Measurements from ENCODE around the gene CYP39A1.
A peak's percentile ranks its signal among the peaks of the same experiment; 100 is the strongest.

Gene CYP39A1, protein sequence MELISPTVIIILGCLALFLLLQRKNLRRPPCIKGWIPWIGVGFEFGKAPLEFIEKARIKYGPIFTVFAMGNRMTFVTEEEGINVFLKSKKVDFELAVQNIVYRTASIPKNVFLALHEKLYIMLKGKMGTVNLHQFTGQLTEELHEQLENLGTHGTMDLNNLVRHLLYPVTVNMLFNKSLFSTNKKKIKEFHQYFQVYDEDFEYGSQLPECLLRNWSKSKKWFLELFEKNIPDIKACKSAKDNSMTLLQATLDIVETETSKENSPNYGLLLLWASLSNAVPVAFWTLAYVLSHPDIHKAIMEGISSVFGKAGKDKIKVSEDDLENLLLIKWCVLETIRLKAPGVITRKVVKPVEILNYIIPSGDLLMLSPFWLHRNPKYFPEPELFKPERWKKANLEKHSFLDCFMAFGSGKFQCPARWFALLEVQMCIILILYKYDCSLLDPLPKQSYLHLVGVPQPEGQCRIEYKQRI

GRCh38 chr6:46652603-46653438 is at the start of gene CYP39A1, which contains the start of gene SLC25A27:
Gene CYP39A1 (minus strand): TSS chr6:46652818. CDS start chr6:46652582, 236 bp downstream.
Gene SLC25A27 (plus strand): TSS chr6:46652975. CDS start chr6:46653193, 218 bp downstream.
- DNase-seq = peak; percentile 85

- no peak for DNase-seq
Observed at GRCh38 chr6:46699970-46700369, 47.4 kb upstream of the CYP39A1 start.

DNA sequence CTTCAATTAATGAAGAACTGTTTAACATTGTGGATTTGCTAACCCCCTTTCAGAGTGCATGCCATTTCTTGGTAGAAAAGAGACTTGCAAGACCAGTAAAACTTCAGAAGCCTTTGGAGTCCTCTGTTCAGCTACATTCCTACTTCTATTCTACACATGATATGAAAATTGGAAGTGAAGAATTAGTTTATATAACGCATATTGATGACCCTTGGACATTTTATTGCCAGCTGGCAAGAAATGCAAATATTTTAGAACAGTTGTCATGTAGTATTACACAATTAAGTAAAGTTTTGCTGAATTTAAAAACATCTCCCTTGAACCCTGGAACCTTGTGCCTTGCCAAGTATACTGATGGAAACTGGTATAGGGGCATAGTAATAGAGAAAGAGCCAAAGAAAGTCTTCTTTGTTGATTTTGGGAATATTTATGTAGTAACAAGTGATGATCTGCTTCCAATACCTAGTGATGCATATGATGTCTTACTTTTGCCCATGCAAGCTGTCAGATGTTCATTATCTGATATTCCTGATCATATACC is 38.4 kb upstream of the CYP39A1 start:
- no peak for DNase-seq

DNA sequence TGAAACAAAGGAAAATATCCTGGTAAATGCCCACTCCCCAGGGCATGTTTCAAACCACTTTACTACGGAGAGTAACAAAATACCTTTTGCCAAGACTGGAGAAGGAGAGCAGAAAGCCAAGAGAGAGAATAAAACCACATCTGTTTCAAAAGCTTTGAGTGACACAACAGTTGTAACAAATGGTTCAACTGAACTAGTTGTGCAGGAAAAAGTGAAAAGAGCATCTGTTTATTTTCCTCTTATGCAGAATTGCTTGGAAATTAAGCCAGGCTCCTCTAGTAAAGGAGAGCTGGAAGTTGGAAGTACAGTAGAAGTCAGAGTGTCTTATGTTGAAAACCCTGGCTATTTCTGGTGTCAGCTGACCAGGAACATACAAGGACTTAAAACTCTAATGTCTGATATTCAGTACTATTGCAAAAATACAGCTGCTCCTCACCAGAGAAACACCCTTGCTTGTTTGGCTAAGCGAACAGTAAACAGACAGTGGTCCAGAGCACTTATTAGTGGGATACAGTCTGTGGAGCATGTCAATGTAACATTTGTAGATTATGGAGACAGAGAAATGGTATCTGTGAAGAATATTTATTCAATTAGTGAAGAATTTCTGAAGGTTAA is 37.6 kb upstream of the CYP39A1 start:
- no peak for DNase-seq

DNA sequence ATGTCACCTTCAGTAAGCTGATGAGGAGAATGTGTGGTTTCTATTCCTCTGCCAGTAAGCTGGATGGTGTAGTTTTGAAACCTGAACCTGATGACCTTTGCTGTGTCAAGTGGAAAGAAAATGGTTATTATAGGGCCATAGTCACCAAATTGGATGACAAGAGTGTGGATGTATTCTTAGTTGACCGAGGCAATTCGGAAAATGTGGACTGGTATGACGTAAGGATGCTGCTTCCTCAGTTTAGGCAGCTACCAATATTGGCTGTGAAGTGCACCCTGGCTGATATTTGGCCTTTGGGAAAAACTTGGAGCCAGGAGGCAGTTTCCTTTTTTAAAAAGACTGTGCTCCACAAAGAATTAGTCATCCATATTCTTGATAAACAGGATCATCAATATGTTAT is 37.0 kb upstream of the CYP39A1 start:
- DNase-seq = no peak

- DNase-seq = no peak
Observed at GRCh38 chr6:46688966-46689335, 36.3 kb upstream of the CYP39A1 start.

DNA sequence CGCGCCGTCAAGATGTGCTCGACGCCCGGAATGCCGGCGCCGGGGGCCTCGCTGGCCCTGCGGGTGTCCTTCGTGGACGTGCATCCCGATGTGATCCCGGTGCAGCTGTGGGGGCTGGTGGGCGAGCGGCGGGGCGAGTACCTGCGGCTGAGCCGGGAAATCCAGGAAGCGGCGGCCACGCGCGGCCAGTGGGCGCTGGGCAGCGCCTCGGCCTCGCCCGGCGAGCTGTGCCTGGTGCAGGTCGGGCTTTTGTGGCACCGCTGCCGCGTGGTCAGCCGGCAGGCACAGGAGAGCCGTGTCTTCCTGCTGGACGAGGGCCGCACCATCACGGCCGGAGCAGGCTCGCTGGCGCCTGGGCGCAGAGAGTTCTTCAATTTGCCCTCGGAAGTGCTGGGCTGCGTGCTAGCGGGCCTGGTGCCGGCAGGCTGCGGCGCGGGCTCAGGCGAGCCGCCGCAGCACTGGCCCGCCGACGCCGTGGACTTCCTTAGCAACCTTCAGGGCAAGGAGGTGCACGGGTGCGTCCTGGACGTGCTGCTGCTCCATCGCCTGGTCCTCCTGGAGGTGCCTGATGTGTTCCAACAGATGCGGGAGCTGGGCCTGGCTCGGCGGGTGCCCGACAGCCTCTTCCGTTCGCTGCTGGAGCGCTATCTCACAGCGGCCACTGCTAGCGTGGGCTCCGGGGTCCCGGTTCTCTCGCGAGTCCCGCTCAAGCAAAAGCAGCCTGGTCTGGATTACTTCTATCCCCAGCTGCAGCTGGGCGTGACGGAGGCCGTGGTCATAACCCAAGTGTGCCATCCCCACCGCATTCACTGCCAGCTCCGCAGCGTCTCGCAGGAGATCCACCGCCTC is 35.7 kb upstream of the CYP39A1 start:
- no peak for DNase-seq

- no peak for DNase-seq
Observed at GRCh38 chr6:46687619-46688097, 35.0 kb upstream of the CYP39A1 start, which contains the start of gene TDRD6. Gene TDRD6 (plus strand): TSS chr6:46687885. CDS start chr6:46688129, 244 bp downstream.

- DNase-seq = no peak
Observed at GRCh38 chr6:46684771-46685170, 32.2 kb upstream of the CYP39A1 start.

DNA sequence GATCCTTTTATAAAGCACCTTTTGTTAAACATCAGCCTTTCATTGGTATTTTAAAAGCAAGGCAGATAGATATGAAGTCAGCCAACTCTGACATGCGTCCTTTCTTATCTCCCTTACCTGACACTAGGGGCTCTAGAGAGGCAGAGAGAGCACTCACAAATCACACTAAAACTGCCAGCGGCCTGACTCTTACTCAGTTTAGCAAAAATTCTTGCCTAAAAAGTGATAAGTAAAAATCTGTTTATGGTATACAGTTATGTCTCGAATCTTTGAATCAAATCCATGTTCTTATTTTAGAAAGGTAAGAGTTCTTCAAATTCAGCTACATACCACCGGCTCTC is 24.7 kb upstream of the CYP39A1 start:
- no peak for DNase-seq

DNA sequence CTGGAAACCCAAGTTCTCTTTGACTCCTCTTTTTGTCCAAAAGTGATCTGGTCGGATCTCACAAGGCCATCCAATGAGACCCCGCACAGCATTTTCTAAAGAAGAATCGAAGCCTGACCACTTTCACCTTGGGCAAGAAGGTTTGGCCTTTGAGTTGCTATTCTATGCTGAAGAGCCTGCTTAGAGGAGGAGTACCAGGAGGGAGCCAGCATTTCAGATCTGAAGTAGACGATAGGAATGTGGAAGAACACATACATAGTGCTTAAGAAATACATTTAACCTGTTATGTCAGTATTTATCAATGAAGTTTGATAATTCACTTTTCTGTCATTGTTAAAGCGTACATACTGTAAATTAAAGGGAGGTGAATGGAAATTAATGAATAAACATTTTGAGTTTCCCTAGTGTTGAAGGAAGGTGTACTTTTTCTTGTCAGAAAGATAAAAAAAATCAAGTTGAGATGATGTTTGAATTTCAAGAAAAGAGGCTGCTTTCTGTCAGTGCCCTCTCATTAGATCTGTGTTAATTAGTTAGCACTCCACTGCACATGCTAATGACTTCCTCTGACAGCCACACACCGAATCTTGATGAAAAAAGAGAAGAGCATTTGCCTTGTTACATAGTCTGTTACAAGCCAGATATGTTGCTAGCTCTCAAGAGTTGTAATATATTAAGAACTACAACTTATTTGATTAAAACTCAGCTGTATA is 24.1 kb upstream of the CYP39A1 start:
- DNase-seq = no peak

DNA sequence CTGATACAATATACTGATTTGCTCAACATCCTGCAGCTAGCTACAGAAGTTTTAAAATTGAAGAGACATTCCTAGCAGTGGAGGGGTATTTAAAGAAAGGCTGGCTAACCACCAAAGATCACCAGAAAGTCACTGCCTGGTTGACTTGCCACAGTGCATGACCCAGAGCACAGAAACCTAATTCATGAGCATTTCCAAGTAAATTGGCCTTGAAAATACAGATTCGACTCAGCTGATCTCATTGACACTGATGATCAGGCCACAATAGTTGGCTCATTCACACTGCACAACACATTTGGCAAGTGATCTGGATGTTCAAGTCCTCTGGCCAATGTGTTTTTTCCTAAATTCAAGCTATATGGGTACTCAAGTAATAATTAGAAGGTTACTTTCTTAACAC is 21.8 kb upstream of the CYP39A1 start:
- DNase-seq = no peak

GRCh38 chr6:46667377-46667776 is 14.8 kb upstream of the CYP39A1 start:
- DNase-seq = no peak

- DNase-seq = no peak
Observed at GRCh38 chr6:46661483-46661882, 8.9 kb upstream of the CYP39A1 start.

DNA sequence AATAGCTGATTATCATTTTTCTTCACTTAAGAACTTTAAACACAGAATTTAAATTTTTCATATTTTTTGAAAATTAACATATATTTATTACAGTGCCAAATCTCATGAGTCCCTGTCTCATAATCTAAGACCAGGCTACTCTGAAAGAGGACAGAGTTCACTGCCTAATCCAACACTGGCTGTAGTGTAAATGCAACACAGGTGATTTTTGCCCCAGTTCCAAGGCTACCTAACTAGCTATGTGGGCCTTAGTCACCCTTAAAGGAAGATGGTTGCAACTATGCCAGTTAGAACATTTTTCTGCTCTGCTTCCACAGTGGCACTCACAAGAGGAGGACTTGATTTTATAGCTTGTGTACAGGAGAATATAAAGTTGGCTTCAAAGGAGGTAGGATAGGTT is 5.0 kb upstream of the CYP39A1 start:
- no peak for DNase-seq

DNA sequence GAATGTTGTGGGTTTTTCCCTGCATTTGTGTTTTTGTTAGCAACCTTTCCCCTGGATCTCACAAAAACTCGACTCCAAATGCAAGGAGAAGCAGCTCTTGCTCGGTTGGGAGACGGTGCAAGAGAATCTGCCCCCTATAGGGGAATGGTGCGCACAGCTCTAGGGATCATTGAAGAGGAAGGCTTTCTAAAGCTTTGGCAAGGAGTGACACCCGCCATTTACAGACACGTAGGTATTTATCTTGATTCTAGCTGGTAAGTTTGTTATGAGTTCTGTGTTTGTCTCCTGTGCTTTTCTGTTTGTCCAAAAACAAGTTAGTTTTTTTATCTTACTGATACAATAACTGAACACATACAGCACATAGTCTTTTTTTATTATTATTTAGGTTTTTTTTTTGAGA is 3.2 kb upstream of the CYP39A1 start:
- DNase-seq = no peak

GRCh38 chr6:46653439-46654195 is 999 bp upstream of the CYP39A1 start:
- no peak for DNase-seq

DNA sequence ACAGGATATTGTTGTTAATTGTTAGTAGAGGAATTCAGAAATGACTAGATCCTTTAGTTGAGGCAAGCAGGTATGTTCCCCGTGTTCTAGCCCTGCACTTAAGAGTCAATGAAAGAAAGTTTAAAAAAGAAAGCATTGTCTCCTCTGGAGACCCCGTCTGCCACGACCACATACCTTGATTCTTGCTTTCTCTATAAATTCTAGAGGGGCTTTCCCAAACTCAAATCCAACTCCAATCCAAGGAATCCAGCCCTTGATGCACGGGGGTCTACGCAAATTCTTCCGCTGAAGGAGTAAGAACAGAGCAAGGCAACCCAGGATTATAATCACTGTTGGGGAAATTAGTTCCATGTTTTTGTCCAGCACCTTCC is 401 bp downstream of the CYP39A1 start:
- DNase-seq = no peak

DNA sequence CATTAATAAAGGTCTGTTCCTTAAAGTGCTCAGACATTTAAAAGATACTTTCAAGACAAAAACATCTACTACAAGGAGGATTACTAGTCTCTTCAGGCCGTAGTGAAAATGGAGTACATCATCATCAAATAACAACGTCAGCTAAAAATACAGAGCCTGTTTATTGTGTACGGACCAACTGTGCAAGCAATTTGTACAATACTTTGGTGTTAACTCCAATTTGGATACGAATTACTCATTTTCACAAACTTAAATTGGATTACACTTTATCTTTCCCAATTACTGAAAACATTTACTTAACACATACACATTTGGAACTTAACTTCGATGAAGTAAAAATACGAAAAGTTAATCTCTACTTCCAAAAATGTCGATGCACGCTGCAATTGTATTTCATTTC is 802 bp downstream of the CYP39A1 start:
- no peak for DNase-seq

GRCh38 chr6:46651006-46651405 is 1.6 kb downstream of the CYP39A1 start:
- DNase-seq = no peak

Measured in NCI-H2171 (cell line).